Mesenchymal stem cell (in vitro differentiated cells and primary cell): ENCODE data around the gene ROBO1.

Source experiments
- DNase-seq: peaks from one replicate; pipeline ENCODE4 v3.0.0-alpha.2; 2013
- H2AFZ ChIP-seq: one replicate; pipeline ENCODE4 v1.6.1; 2013; ENCODE audit warnings: low read depth, mild to moderate bottlenecking, control low read depth, inconsistent platforms, low read length, moderate library complexity
- H2AK5ac ChIP-seq: 2 replicates; pipeline ENCODE4 v1.6.1; 2013; ENCODE audit warnings: low read length, moderate library complexity, mild to moderate bottlenecking, inconsistent platforms; ENCODE audit not compliant: severe bottlenecking
- H2BK120ac ChIP-seq: one replicate; pipeline ENCODE4 v1.6.1; 2013; ENCODE audit warnings: low read depth, mild to moderate bottlenecking, inconsistent platforms, low read length, moderate library complexity
- H2BK12ac ChIP-seq, 2 experiments: one replicate each; pipeline ENCODE4 v1.6.1; 2013; ENCODE audit warnings: inconsistent platforms in 2 of 2, low read length in 2 of 2, mild to moderate bottlenecking in 2 of 2, moderate library complexity in 2 of 2, control low read depth in 1 of 2
- H2BK15ac ChIP-seq: one replicate; pipeline ENCODE4 v1.6.1; 2013; ENCODE audit warnings: mild to moderate bottlenecking, low read depth, inconsistent platforms; ENCODE audit not compliant: poor library complexity, severe bottlenecking
- H2BK5ac ChIP-seq: 2 replicates; pipeline ENCODE4 v1.6.1; 2013; ENCODE audit warnings: low read depth, mild to moderate bottlenecking, low read length, control low read depth, inconsistent platforms; ENCODE audit not compliant: poor library complexity, severe bottlenecking
- H3K14ac ChIP-seq, 2 experiments: one replicate each; pipeline ENCODE4 v1.6.1; 2013; ENCODE audit warnings: inconsistent platforms in 2 of 2, low read length in 2 of 2, control low read depth in 1 of 2, mild to moderate bottlenecking in 1 of 2, moderate library complexity in 1 of 2
- H3K18ac ChIP-seq, 2 experiments: one replicate each; pipeline ENCODE4 v1.6.1; 2013; ENCODE audit warnings: inconsistent platforms in 2 of 2, low read length in 2 of 2, control low read depth in 1 of 2, low read depth in 1 of 2, mild to moderate bottlenecking in 1 of 2
- H3K23ac ChIP-seq, 2 experiments: one replicate each; pipeline ENCODE4 v1.6.1; 2013; ENCODE audit warnings: inconsistent platforms in 2 of 2, low read length in 2 of 2, mild to moderate bottlenecking in 2 of 2, moderate library complexity in 2 of 2, control low read depth in 1 of 2
- H3K27ac ChIP-seq: 2 replicates; pipeline ENCODE4 v1.5.1; 2013; ENCODE audit warnings: mild to moderate bottlenecking, moderate library complexity, low read length, control low read depth, inconsistent platforms; ENCODE audit not compliant: poor library complexity, severe bottlenecking
- H3K27me3 ChIP-seq, 2 experiments: 2 replicates each; pipeline versions ENCODE4 v1.6.1 to v1.7.0; 2013; ENCODE audit warnings: low read length in 2 of 2, mild to moderate bottlenecking in 2 of 2, moderate library complexity in 2 of 2, control low read depth in 1 of 2, inconsistent platforms in 1 of 2; ENCODE audit not compliant: control insufficient read depth in 1 of 2, insufficient read depth in 1 of 2
- H3K36me3 ChIP-seq, 2 experiments: 2 replicates each; pipeline versions ENCODE4 v1.6.1 to v1.7.0; 2013; ENCODE audit warnings: low read length in 2 of 2, control low read depth in 1 of 2, inconsistent platforms in 1 of 2, low read depth in 1 of 2, mild to moderate bottlenecking in 1 of 2; ENCODE audit not compliant: insufficient read depth in 2 of 2, control insufficient read depth in 1 of 2
- H3K4ac ChIP-seq, 2 experiments: one replicate each; pipeline ENCODE4 v1.6.1; 2013; ENCODE audit warnings: inconsistent platforms in 2 of 2, low read length in 2 of 2, mild to moderate bottlenecking in 2 of 2, moderate library complexity in 2 of 2, control low read depth in 1 of 2, low read depth in 1 of 2
- H3K4me1 ChIP-seq: 2 replicates; pipeline ENCODE4 v1.6.1; 2013; ENCODE audit warnings: low read depth, low read length, control low read depth; ENCODE audit not compliant: control insufficient read depth, insufficient read depth
- H3K4me2 ChIP-seq: 2 replicates; pipeline ENCODE4 v1.6.1; 2013; ENCODE audit warnings: low read length, mild to moderate bottlenecking, inconsistent platforms; ENCODE audit not compliant: poor library complexity, severe bottlenecking
- H3K4me3 ChIP-seq, 2 experiments: 2 replicates each; pipeline versions ENCODE4 v1.5.1 to v1.7.0; 2013; ENCODE audit warnings: low read length in 2 of 2, mild to moderate bottlenecking in 2 of 2, control low read depth in 1 of 2, low read depth in 1 of 2; ENCODE audit not compliant: insufficient read depth in 1 of 2
- H3K79me1 ChIP-seq: replicated peaks from 2 replicates; pipeline ENCODE4 v1.6.1; 2013; ENCODE audit warnings: mild to moderate bottlenecking, control low read depth, low read length, inconsistent platforms; ENCODE audit not compliant: poor library complexity, severe bottlenecking
- H3K9ac ChIP-seq: 2 replicates; pipeline ENCODE4 v1.7.0; 2013; ENCODE audit warnings: mild to moderate bottlenecking, low read length, moderate library complexity
- H3K9me3 ChIP-seq: 2 replicates; pipeline ENCODE4 v1.7.0; 2013; ENCODE audit warnings: mild to moderate bottlenecking, low read length; ENCODE audit not compliant: control insufficient read depth
- H4K8ac ChIP-seq: one replicate; pipeline ENCODE4 v1.6.1; 2013; ENCODE audit warnings: inconsistent platforms, mild to moderate bottlenecking, low read length, moderate library complexity
- H4K91ac ChIP-seq: one replicate; pipeline ENCODE4 v1.6.1; 2013; ENCODE audit warnings: mild to moderate bottlenecking, low read length, inconsistent platforms
- WGBS: methylation state at CpG from one replicate; pipeline ENCODE4 v1.1.7; 2013; ENCODE audit warnings: mixed read lengths; 5-methylcytosine and 5-hydroxymethylcytosine counted together

ROBO1 gene

DNA sequence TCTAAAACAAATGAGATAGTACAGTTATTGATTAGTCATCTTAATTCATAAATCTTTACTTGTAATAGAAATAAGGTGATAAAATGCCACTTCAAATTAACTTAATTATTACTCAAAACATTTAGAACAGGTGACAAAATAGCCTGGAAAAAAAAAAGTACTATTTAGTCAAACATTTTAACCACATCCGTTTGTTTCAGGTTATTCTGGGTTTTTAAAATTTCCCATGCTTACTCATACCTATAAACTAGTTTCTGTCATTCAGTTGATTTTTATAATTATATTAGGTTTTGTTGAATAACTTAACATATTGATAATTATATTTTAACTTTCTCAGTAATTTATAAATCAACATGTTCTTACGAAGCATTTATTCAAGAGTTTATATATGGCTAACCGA is 483.0 kb downstream of the ROBO1 start:
- WGBS = 100% methylated on average over 1 of the region's 3 CpGs

DNA sequence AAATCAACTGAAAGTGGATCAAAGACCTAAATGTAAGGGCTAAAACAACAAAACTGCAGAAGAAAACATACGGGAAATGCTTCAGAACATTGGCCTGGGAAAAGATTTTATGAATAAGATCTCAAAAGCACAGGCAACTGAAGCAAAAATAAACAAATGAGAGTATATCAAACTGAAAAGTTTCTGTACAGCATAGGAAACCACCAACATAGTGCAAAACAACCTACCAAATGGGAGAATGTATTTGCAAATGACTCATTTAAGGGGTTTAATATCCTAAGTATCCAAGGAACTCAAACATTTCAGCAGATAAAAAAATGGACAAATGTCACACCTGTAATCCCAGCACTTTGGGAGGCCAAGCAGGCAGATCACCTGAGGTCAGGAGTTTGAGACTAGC is 489.1 kb downstream of the ROBO1 start:
- no peak for DNase-seq
- Histone ChIP-seq H3K4ac (no peak overlapping the region), H3K4me1 (no peaks in the 10 kb centered on the region), H3K23ac (no peak overlapping the region), H3K27ac (no peak overlapping the region), H3K36me3 (no peaks in the 10 kb centered on the region), H4K91ac (no peak overlapping the region), H2AFZ (no peak overlapping the region), H3K4me3 (no peak overlapping the region), H2BK5ac (no peak overlapping the region), H3K27me3 (no peaks in the 10 kb centered on the region), H3K9ac (no peak overlapping the region), H3K14ac (no peak overlapping the region), H3K9me3 (peaks cover 13% of the 10 kb centered on the region), H3K79me1 (no peaks in the 10 kb centered on the region), H2AK5ac (no peak overlapping the region), H3K18ac (no peak overlapping the region), H4K8ac (no peak overlapping the region), H2BK12ac (no peak overlapping the region), H2BK15ac (no peak overlapping the region), H3K4me2 (no peak overlapping the region), H2BK120ac (no peak overlapping the region)
- WGBS = 63% methylated on average over 1 of the region's 1 CpG

More for the DNA sequence above, 483.0 kb downstream of the ROBO1 start:
- H3K27ac ChIP-seq = no peak overlapping the region
- H2BK12ac ChIP-seq = no peak overlapping the region
- no peaks in the 10 kb centered on the region for H3K79me1 ChIP-seq
- H3K9ac ChIP-seq = no peak overlapping the region
- H3K27me3 ChIP-seq = no peaks in the 10 kb centered on the region
- no peak overlapping the region for H3K4me2 ChIP-seq
- no peak overlapping the region for H4K91ac ChIP-seq
- H2BK5ac ChIP-seq = no peak overlapping the region
- no peak overlapping the region for H2AFZ ChIP-seq
- no peak overlapping the region for H3K18ac ChIP-seq
- H3K4me1 ChIP-seq = no peaks in the 10 kb centered on the region
- H2BK15ac ChIP-seq = no peak overlapping the region
- no peak overlapping the region for H2AK5ac ChIP-seq
- H3K14ac ChIP-seq = no peak overlapping the region
- no peak for DNase-seq
- H4K8ac ChIP-seq = no peak overlapping the region
- H3K23ac ChIP-seq = no peak overlapping the region
- H3K4me3 ChIP-seq = no peak overlapping the region
- H3K9me3 ChIP-seq = no peaks in the 10 kb centered on the region
- H3K4ac ChIP-seq = no peak overlapping the region
- no peak overlapping the region for H2BK120ac ChIP-seq
- no peaks in the 10 kb centered on the region for H3K36me3 ChIP-seq

DNA sequence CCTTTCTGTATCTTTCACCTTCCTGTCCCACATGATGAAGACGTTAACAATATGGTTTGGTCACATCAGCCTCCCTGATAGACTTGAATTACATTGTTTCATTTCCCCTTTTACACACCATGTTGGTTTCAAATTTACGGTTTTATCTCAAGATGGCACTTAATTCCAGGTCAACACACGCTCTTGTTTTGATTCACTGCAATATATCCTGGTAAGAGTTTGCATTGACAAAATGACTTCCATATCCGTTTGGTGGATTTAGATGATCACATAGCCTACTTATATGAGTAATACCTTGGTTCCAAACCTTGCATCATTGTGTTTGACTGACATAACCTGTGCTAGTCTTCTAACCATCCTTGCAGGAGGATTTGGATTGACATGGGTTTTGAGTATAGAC is 499.4 kb downstream of the ROBO1 start:
- Histone ChIP-seq H3K14ac (no peak overlapping the region), H2BK120ac (no peak overlapping the region), H3K18ac (no peak overlapping the region), H2AFZ (no peak overlapping the region), H3K36me3 (no peaks in the 10 kb centered on the region), H2AK5ac (no peak overlapping the region), H3K79me1 (no peaks in the 10 kb centered on the region), H3K27me3 (no peaks in the 10 kb centered on the region), H3K4me2 (no peak overlapping the region), H4K91ac (no peak overlapping the region), H2BK15ac (no peak overlapping the region), H2BK12ac (no peak overlapping the region), H3K23ac (no peak overlapping the region), H3K4ac (no peak overlapping the region), H4K8ac (no peak overlapping the region), H3K9me3 (peaks cover 14% of the 10 kb centered on the region), H2BK5ac (no peak overlapping the region), H3K27ac (no peak overlapping the region), H3K4me1 (no peaks in the 10 kb centered on the region), H3K4me3 (no peak overlapping the region), H3K9ac (no peak overlapping the region)
- 92% methylated on average over 3 of the region's 4 CpGs for WGBS
- no peak for DNase-seq

DNA sequence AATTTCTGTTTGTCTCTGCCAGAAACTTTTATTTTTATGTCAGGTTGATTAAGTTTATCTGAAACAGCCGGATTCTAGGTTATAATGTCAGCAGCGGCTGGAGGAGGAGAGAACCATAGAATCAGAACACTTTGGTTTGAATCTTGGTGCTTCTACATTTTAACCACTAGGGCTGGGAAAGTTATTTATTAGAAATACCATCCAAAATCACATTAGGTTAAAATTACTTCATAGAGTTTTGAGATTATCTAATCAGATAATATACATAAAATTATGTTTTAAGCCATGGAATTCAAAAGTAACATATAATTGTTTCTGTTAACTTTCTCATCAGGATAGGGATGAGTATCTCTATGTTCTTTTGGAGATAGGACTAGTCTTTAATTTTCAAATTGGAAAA is 502.9 kb downstream of the ROBO1 start:
- no peaks in the 10 kb centered on the region for H3K9me3 ChIP-seq
- H2AK5ac ChIP-seq = no peak overlapping the region
- H2BK5ac ChIP-seq = no peak overlapping the region
- H4K91ac ChIP-seq = no peak overlapping the region
- no peak overlapping the region for H3K18ac ChIP-seq
- no peak for DNase-seq
- no peak overlapping the region for H2BK120ac ChIP-seq
- H3K14ac ChIP-seq = no peak overlapping the region
- H3K4ac ChIP-seq = no peak overlapping the region
- 100% methylated on average over 2 of the region's 2 CpGs for WGBS
- no peak overlapping the region for H2BK15ac ChIP-seq
- H3K4me2 ChIP-seq = no peak overlapping the region
- H3K27ac ChIP-seq = no peak overlapping the region
- no peak overlapping the region for H2AFZ ChIP-seq
- no peak overlapping the region for H2BK12ac ChIP-seq
- no peaks in the 10 kb centered on the region for H3K36me3 ChIP-seq
- no peaks in the 10 kb centered on the region for H3K4me1 ChIP-seq
- H3K79me1 ChIP-seq = no peaks in the 10 kb centered on the region
- H3K23ac ChIP-seq = no peak overlapping the region
- no peak overlapping the region for H4K8ac ChIP-seq
- H3K9ac ChIP-seq = no peak overlapping the region
- H3K4me3 ChIP-seq = no peak overlapping the region
- H3K27me3 ChIP-seq = no peaks in the 10 kb centered on the region
